Stimulated activated CD8-positive, alpha-beta memory T cell treated with anti-CD3 and anti-CD28 coated beads, Interleukin-15, amount 100 ng/mL, for 48 hours (primary cell): ENCODE results near the gene PSENEN.

Experiments used
- DNase-seq, 2 donors: peaks; one replicate each; pipeline ENCODE4 v3.0.0-alpha.2; 2020; ENCODE audit warnings: low read depth in 2 of 2

Gene PSENEN

DNA sequence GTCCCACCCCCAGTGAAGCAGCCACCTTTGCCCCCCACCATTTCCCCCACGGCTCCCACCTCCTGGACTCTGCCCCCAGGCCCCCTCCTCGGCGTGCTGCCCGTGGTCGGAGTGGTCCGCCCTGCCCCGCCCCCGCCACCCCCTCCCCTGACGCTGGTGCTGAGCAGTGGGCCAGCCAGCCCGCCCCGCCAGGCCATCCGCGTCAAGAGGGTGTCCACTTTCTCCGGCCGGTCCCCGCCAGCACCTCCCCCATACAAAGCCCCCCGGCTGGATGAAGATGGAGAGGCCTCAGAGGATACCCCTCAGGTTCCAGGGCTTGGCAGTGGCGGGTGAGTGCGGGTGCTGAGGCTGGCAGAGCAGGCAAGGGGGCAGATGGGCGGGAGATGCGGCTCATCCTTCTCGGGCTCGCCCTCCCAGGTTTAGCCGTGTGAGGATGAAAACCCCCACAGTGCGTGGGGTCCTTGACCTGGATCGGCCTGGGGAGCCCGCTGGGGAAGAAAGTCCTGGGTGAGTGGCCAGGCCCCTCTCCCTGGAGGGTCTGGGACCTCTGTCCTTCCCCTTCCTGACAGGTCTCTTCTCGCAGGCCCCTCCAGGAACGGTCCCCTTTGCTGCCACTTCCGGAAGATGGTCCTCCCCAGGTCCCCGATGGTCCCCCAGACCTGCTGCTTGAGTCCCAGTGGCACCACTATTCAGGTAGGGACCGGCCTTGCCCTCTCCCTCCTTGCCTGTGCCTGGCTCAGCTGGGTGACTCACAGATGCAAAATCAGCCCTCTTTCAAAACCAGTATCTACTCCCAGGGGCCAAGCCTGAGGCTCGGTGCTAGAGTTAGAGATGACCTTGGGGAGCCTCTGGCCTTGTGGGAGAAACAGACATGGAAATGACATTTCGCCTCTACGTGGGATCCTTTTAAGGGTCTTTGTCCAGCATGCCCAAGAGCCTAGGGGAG lies 12.0 kb upstream of the PSENEN start:
- no peak for DNase-seq

DNA sequence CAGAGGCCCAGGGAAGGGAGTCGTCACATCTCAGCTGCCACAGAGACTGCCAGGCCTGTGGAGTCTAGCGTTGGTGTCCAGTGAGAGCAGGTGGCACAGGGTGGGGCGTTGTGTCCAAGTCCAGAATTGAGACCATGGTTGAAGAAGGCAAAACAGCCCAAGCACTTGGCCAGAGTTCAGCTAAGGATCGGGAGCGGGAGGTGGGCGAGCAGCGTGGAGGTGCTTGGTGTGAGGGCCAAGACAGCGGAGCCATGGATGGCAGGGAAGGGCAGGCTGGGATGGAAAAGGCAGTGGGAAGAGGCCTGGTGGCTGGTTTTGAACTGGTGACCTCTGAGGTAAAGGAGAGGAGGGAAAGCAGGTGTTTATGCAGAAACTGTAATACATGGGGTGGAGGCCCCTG lies 11.2 kb upstream of the PSENEN start:
- DNase-seq = no peak

DNA sequence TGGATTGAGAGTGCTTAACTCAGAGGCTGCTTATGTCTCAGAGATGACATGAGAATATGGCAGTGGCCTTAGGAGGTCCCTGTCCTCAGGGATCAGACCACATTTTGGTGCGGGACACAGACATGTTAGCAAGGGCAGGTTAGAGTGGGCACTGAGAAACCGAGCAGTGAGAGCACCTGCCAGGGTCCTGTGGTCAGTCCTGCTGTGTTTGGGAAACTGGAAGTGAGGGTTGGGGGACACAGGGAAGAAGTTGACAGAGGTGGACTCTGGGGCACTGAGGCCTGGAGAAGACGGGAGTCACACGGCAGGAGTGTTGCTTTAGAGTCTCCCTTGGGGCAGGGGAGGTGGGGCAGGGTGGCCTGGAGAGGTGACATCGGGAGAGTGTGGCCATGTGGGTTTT lies 10.6 kb upstream of the PSENEN start:
- no peak for DNase-seq

DNA sequence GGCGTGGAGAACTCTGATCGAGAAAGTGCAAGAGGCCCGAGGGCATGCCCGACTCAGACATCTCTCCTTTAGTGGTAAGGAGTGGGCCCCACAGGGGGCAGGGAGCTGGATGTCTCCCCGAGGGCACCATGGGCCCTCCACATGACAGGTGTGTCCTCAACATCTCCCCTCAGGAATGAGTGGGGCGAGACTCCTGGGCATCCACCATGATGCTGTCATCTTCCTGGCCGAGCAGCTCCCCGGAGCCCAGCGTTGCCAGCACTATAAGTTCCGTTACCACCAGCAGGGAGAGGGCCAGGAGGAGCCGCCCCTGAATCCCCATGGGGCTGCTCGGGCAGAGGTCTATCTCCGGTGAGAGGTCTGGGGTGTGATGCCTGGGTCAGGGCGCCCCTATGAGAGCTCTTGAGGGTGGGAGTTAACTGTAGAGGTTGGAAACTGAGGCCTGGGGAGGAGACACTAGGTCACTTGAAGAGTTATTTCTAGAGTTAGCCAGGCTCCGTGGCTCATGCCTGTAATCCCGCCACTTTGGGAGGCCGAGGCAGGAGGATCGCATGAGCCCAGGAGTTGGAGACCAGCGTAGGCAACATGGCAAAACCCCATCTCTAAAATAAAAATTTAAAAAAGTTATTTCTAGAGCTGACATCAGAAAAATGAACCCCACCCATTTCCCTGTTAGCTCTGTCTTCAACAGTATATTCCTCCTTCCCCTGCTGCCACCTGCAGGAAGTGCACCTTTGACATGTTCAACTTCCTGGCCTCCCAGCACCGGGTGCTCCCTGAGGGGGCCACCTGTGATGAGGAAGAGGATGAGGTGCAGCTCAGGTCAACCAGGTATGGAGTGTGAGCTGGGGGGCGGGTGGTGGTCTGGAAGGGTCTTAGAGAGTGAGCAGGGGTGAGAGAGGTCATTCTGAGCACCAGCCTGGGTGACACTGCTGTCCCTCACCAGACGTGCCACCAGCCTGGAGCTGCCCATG lies 8.3 kb upstream of the PSENEN start:
- DNase-seq = no peak

DNA sequence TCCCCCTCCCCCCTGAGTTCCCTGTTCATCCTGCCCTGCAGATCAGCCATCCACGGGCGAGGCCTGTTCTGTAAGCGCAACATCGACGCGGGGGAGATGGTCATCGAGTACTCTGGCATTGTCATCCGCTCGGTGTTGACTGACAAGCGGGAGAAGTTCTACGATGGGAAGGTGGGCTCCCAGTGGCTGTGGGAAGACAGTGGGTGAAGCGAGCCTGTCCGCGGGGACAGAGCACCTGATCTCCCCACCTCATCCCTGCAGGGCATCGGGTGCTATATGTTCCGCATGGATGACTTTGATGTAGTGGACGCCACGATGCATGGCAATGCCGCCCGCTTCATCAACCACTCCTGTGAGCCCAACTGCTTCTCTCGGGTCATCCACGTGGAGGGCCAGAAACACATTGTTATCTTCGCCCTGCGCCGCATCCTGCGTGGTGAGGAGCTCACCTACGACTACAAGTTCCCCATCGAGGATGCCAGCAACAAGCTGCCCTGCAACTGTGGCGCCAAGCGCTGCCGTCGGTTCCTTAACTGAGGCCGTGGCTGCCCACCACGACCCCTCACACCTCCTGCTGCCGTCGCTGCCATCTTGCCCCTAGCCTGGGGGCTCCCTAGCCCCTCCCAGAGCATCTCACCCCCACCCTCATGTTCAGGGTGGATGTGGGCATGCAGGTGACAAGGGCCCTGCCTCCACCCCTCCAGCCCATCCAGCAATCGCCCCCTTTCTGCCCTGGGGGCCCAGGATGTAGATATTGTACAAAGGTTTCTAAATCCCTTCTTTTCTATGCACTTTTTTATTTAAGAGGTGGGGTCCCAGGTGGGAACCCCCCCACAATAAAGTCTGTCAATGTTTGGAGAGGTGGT lies 7.2 kb upstream of the PSENEN start:
- DNase-seq = no peak

DNA sequence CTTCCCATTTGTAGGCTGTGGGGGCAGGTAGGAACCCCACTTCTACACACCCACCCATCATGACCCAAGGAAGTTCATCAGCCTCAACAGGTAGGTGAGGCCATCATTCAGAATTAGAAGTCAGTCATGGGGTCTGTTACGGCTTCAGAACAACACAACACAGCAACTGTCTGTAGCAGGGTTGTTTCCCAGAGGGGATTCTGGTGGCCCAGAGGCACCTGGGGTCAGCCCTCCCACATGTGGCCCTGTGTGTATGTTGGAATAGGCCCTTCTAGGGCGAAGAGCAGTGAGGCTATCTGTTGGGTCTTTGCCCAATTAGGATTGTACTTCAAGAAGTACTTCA lies 6.6 kb upstream of the PSENEN start:
- DNase-seq = no peak

DNA sequence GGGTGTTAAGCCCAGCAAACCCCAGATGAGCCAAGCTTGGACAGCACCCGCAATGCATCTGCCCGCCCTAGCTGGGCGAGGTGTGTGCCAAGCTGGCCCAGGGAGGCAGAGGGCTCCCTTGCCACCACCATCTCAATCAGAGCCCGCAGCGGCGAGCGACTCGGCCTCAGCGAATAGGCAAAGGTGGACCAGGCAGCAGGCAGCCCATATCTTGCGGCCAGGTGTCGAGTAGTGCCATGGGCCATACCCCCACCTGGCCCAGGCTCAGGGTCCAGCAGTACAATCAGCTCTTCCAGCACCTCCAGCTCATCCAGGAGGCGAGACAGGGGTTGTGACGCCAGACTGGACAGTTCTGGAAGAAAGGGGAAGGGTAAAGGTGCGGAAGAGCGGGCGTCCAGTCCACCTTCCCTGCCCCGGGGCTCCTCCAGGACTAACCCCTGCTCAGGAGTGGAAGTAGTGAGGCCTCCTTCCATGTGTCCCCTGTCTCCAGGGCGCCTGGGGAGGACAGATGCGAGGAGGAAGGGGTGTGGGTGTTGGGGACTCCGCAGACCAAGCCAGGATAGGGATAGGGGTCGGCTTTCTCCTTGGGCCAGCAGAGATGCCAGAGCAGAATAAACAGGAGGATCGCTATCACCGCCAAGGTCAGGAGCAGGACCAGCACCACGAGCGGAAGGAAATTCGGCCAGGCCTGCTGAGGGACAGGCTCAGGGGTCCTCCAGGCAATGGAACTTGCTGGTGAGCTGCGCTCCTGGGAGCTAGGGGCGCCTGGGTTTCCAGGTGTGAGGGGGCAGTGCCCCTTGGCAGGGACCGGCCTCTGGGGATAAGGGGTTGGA lies 6.0 kb upstream of the PSENEN start:
- DNase-seq = no peak

DNA sequence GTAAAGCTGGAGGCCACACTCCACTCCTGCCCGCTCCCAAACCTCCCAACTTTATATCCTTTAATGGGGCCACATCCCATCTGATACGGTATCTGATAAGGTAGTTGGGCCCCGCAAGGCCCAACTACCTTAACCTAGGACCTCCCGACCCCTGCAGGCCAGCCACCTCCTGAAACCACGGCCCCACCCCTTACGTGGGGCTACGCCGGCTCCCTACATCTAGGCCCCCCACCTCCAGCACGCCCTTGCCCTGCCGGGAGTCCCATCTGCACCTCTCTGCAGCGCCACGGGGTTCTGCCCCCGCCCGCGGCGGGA lies 5.4 kb upstream of the PSENEN start:
- DNase-seq = no peak

DNA sequence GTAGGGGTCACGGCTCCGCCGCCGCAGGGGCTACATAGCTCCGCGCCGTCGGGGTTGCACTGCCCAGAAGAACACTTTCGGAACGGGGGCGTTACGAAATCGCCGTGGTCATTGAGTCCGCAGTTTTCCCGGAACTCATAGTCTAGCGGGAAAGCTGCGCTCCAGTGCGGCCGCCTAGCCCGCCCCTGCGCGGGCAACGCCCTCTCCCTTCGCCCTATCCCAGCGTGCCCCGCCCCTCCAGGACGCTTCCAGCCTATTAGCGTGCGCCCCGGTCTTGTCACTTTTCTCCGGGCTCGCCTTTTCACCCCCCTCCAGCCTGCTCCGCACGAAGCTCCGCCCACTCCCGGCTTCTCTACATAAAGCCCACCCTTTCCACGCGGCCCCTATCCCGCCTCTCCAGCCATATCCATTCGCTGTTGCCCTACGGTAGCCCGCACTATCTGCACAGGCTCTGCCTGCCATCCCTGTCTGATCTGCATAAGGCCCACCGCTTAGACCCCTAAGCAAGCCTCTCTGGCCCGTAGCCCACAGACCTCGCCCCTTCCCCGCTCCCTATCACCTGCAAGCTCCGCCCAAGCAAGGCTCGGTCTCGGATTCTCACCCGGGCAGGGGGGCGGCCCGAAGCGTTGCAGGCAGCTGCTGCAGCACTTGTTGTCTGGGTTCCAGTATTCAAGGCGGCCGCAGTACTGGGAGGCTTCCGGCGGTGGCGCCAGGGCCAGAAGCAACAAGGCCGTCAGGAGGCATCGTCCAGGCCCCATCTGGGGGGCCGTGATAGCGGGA lies 4.8 kb upstream of the PSENEN start:
- peak; percentile 96 to 97 for DNase-seq

DNA sequence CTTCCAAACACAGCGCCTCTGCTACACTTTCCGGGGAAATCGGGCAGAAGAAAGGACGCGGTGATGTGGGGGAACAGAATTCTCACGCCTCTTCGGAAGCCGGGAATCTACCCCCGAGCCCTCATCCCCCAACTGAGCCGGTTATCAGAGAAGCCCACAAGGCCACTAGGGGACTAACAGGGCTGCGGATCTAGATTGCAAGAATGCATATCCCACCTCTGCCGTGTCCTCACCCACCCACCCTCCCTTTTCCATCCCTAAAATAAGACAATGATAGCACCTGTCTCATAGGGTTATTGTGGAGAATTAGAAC lies 4.3 kb upstream of the PSENEN start:
- DNase-seq = no peak

DNA sequence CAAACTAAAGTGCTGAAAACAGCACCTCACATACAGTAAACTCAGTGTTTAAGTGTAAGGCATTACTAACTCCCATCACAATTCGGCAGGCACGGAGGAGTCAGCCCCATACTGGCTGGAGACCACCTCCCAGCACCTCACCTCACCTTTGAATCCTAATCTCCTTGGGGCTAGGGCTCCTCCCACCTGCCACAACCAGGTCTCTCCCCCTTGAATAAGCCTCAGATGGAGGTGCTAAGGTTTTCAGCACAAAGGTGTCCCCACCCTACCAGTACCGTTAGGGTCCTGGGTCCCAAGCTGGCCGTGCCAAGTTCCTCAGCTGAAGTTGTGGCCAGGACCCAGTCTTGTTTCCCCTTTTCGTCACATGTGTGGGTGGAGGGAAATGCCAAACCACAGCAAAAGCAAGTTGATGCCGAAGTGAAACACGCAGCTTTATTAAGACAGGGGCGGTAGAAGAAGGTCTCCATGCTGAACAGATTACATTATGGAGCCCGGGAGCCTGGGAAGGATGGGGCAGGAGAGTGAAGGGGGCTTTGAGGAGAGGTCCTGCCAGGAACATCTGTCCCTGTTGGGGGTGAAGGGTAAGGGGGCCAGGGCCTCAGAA lies 3.2 kb upstream of the PSENEN start, which contains the start of gene IGFLR1:
Gene IGFLR1 (minus strand): TSS at position 332 of the 604 bp plus-strand sequence. CDS start 1,272 bp downstream, outside the sequence.
- DNase-seq = peak; percentile 67 to 74

DNA sequence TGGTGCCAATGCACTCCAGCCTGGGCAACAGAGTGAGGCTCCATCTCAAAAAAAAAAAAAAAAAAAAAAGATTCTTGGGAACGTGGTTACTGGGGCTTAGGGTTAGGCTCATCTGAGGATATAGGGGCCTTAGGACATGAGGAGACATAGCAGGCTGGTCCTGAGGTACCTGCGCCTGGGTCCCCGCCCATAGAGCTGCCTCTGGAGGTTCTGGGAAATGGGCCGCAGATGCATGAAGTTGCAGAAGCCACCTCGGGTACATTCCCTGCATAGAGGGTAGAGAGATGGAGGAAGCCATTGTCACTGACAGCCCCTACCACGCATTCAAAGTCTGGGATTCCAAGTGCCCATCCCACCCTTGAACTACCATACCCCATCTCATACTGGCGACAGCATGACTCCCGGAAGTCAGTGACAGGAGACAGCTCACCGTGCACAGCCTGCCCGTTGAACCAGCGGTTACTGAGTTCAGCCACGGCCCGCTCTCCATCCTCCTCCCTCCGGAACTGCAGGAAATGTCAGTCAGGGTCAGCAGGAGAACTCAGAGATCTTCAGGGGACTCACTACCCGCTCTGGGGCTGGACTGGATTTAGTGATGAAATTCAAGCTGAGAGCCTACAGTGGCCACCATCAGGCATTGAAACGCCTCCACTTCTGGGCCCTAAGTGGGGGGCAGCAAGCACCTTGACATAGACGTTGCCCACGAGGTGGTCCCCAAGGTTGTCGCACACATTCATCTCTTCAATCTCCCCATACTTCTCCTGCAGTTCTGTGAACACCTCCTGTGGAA lies 1.6 kb upstream of the PSENEN start:
- no peak for DNase-seq

DNA sequence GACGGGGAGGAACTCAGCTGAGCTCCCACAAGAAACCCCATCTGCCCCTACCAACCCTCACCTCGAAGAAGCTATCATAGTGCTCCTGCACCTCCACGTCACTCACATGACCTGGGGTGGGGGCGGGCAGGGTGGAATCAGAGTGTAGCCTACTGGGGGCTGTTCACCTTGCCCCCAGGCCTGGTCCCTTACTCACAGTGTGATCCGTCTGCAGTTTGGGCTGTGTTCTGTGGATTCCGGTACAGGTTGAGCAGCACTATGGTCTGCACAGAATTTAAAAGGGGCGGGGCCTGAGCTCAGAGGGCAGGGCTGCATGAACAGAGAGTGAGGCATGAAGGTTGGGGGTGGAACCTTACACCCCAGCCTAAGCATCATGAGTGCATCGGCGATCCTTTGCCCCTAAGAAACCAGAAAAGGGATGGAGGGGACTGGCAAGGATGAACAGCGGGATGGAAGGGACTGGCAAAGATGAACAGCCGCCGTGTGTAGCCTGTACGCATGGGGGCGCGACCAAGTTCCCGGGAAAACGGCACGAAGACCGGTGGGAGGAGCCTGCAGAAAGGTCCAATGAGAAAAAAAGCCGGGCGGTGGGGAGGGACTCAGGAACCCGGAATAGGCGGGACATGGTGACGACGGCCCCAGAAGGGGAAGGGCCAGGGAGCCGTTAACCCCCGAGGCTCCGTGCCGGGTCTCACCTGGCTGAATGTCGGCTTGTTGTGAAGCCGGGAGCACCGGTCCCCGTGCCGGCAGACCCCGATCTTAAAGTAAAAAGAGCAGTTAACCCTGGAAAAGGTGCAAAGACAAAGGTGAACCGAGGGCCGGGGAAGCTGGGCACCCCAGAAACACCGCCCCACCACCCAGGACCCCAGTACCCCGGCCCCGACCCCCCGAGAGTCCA lies 772 bp upstream of the PSENEN start:
- peak; percentile 86 to 89 for DNase-seq

DNA sequence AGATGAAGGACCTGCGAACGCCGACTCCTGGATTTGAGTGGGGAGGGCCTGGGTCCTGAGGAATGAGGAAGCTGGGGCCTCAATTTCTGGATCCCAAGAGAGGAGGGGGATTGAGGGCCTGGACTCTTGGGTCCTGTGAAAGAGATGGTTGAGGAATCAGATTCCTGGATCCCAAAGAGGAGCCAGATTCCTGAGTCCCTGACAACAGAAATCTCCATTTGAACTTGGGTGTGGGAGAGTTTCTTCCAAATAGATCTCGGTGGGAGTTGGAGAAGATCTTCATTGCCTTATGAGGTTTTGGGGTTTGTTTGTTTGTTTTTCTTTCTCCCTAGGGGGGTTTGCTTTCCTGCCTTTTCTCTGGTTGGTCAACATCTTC lies 624 bp downstream of the PSENEN start:
- no peak for DNase-seq

DNA sequence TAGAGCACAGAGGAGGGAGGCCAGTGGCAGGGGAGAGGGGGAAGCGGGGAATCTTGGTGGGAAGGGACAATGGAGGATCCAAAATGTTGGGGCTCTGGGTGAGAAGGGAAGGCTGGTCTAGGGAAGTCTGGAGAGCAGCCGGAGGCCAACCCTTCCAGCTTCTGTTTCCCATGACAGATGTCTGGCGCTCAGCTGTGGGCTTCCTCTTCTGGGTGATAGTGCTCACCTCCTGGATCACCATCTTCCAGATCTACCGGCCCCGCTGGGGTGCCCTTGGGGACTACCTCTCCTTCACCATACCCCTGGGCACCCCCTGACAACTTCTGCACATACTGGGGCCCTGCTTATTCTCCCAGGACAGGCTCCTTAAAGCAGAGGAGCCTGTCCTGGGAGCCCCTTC lies 1.1 kb downstream of the PSENEN start:
- no peak for DNase-seq

DNA sequence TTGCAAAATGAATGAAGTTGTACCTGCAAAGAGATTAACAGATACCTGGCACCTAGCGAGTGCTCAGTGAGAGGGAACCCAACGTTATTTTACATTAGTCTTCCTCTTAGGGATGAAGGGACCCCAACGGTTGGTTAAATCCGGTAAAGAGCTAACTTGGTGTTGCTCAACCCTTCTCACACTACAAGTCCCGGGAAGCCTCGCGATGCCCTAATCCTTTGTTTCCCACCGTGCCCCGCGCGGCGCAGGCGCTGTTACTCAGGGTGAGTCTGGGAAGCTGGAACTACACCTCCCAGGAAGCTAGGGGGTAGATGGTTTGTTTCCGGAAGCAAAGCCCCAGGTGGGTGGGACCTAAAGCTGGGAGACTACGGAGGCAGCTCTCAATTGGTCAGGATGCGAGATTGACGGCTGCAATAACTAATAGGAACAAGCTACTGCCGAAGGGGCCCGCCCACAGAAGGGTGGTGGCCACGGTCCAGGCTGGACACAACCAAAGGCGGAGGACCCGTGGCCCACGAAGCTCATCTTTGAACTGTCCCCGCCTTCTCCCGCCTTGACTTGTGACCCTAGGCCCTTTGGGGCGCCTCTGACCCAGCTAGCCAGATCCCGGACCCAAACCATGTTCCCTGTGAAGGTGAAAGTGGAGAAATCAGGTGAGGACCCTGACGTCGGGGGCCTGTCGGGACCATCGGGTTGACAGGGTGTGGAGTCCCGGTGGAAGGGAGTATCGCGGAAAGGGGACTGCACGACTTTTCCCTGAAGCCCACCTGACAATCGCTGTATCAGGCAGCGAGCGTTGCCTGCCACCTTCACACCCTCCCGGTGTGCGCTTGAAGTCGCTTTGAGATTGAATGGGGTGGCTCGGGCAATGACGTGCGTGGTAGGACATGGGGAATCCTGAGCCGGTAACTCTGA lies 2.9 kb downstream of the PSENEN start, which contains the start of gene LIN37:
Gene LIN37 (plus strand): TSS at position 471 of the 915 bp plus-strand sequence. CDS start 149 bp downstream, at position 620.
- DNase-seq = peak; percentile 96 to 98

DNA sequence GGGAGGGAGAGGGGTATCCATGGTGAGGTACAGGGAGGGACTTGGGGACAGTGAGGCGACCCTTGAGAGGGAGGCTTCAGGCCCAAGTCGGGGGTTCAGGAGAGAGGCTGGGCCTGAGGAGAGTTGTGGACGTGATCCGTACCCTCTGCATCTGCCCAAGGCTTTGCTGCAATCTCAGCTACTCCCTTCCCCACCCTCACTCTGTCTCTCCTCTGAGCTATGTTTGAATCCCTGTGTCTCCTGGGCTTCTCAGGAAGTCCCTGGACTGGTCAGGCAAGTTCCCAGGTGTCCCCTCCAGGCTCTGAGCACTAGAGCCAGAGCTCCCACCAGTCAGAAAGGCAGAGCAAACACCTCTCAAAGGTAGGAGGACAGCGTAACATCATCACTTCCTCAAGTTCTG lies 4.7 kb downstream of the PSENEN start:
- no peak for DNase-seq
